ENCODE results near the gene ALAD.

ALAD gene

DNA sequence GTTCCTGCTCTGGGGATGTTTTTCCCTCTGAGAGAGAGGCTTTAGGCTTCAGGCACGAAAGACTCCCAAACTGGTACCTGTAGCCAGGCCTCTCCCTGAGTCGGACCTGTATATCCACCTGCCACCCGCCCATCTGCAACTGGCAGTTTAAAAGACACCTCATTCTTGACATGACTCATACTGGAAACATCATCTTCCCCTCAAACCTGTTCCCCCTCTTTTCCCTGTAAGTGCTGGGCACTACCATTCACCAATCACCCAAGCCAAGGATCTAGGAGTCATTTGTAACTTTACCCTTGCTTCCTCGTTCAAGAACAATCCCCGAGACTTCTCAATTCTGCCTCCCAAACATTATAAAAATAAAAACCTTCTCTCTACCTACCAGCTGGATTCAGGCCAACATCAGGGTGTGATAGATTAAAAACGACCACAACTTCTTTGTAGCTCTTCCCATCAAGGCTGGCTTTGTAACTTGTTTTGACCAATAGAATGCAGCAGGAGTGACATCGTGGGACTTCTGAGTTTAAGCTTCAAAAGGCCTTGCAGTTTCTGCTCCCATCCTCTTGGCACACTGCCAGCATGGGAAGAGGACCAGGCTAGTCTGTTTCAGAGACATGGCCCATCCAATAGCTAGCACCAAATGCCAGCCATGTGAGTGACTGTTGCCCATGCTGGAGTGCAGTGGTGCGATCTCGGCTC lies 59.2 kb downstream of the ALAD start:
- no peak overlapping the region for H3K4me3 ChIP-seq (ENCODE audit: low read length)
- TF ChIP-seq, protein P1, sequence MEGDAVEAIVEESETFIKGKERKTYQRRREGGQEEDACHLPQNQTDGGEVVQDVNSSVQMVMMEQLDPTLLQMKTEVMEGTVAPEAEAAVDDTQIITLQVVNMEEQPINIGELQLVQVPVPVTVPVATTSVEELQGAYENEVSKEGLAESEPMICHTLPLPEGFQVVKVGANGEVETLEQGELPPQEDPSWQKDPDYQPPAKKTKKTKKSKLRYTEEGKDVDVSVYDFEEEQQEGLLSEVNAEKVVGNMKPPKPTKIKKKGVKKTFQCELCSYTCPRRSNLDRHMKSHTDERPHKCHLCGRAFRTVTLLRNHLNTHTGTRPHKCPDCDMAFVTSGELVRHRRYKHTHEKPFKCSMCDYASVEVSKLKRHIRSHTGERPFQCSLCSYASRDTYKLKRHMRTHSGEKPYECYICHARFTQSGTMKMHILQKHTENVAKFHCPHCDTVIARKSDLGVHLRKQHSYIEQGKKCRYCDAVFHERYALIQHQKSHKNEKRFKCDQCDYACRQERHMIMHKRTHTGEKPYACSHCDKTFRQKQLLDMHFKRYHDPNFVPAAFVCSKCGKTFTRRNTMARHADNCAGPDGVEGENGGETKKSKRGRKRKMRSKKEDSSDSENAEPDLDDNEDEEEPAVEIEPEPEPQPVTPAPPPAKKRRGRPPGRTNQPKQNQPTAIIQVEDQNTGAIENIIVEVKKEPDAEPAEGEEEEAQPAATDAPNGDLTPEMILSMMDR (conservative IDR thresholded peaks at IDR 0.05; ENCODE audit: low read depth, low read length) = no peak
- DNase-seq (ENCODE audit: low read depth) = no peak

DNA sequence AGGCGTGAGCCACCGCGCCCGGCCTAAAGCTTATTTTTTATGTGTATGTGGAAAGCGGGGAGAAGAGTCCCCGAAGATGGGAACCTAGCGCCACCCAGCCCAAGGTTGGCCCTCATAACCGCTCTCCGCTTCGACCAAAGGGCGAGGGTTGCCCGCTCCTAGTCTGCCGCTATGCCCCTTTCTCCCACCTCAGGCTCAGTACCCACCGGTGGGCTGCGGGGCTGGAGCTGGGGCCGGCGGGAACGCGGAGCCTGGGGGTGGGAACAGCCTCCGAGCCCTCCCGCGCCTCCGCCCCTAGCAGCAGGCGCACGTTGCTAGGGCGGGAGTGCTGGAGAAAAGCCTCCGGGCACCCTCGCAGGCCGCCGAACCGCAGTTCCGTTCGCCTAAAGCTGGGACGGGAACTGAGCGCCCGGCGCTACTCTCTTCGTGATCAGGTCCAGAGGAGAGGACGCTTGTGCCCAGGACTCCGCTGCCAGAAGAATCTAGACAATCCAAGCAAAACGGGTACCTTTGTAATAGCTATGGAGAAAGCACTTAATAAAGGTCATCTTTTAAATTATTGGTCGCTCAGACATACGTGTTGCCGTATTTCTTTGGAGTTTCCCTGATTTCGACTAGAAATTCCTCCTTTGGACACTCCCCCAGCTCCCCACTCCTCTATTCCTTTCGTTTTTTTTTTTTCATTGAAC lies 60.9 kb downstream of the ALAD start, which contains the start of gene WDR31:
TSS of gene WDR31 (minus strand) at position 265 of the 689 bp plus-strand sequence. CDS start 8,253 bp downstream, outside the sequence.
- TF ChIP-seq, protein P1 (conservative IDR thresholded peaks at IDR 0.05; ENCODE audit: low read depth, low read length) = no peak
- peak within 1 kb of the TSS; percentile 85 for H3K4me3 ChIP-seq (ENCODE audit: low read length)
- DNase-seq (ENCODE audit: low read depth) = peak; percentile 63

DNA sequence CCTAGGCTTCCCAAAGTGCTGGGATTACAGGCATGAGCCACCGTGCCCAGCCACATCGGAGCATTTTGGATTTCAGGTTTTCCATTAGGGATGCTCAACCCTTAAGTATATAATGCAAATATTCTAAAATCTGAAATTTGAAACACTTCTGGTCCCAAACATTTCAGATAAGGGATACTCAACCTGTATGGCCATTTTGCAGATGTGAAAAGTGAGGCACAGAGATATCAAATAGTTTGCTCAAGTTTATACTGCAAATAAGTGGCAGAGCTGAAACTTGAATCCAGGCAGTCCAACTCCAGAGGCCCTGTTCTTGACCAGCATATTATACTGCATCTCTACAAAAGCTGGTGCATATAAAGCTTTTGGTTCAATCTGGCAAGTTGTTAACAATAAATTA lies 63.4 kb downstream of the ALAD start:
- H3K4me3 ChIP-seq (ENCODE audit: low read length) = no peak overlapping the region
- DNase-seq (ENCODE audit: low read depth) = no peak

More for the DNA sequence above, 63.4 kb downstream of the ALAD start:
- TF ChIP-seq, protein P1 (conservative IDR thresholded peaks at IDR 0.05; ENCODE audit: low read depth, low read length) = no peak

Data from retinal pigment epithelial cell (primary cell).